ENCODE data around the gene ZNF85. TPM values are rescaled to one million over a fixed set of nuclear protein-coding genes. Genes with fewer than 3 reads are reported as not detected.
A peak's percentile ranks its signal among the peaks of the same experiment; 100 is the strongest.
"Not testable (repeated sequence)": the region's sequence is repeated elsewhere in the genome, so short reads cannot be mapped to it uniquely, and the experiment has no call there.

ZNF85 gene
- total RNA-seq, 2 experiments from 2014 or later = 15.4 to 18.5 TPM

GRCh38 chr19:20992788-20993187 is 69.7 kb downstream of the ZNF85 start:
- H3K9me3 Mint-ChIP-seq = peaks cover 22% of the 10 kb centered on the region
- DNase-seq; H3K27ac Mint-ChIP-seq; CTCF ChIA-PET; H3K27me3 Mint-ChIP-seq; POLR2A ChIA-PET; H3K4me1 Mint-ChIP-seq (ENCODE audit: low read depth); H3K4me3 Mint-ChIP-seq; H3K36me3 Mint-ChIP-seq: not testable (repeated sequence)
- intact Hi-C loops (cut with micrococcal nuclease) = loop anchor here (10.0 kb wide), 1 partner anchor 482 kb away; no protein-coding TSS in a partner anchor

- CTCF ChIA-PET = interaction anchor here (0.6 to 1.5 kb wide), 5 partner anchors 21 to 753 kb away, joined by 3 to 6 read pairs (median 5); partner anchors contain the start of genes ZNF430, ZNF431 and ZNF714
- Mint-ChIP-seq H3K4me3 (peak overlapping the region; percentile 97), H3K36me3 (peaks cover 5% of the 10 kb centered on the region), H3K9me3 (no peaks in the 10 kb centered on the region), H3K4me1 (ENCODE audit: low read depth) (peaks cover 9% of the 10 kb centered on the region), H3K27me3 (no peaks in the 10 kb centered on the region), H3K27ac (peak overlapping the region; percentile 84)
- POLR2A ChIA-PET = interaction anchor here (0.6 to 2.0 kb wide), 11 partner anchors 21 to 434 kb away, joined by 3 to 15 read pairs (median 4); partner anchors contain the start of genes ZNF430, ZNF431, ZNF708 and ZNF714
- intact Hi-C loops (cut with micrococcal nuclease) = loop anchor here (2.0 to 10.0 kb wide), 3 partner anchors 21 to 475 kb away; partner anchors contain the start of genes ZNF430 and ZNF85
- peak; percentile 95 for DNase-seq
Observed at GRCh38 chr19:20999731-21000352, 76.8 kb downstream of the ZNF85 start.

Other genes starting within 250 kb of the ZNF85 start
- 1 to 10 TPM; 5.0 to 6.0 TPM for gene ZNF66, start 146.9 kb upstream of the ZNF85 start, total RNA-seq
- gene ZNF430, start 97.4 kb downstream of the ZNF85 start, total RNA-seq = 10 to 100 TPM; 18.9 to 20.9 TPM
- 10 to 100 TPM; 17.9 to 18.0 TPM for gene ZNF714, start 159.0 kb downstream of the ZNF85 start, total RNA-seq
- 10 to 100 TPM; 16.9 to 17.1 TPM for gene ZNF431, start 218.8 kb downstream of the ZNF85 start, total RNA-seq

Data from activated CD4-positive, alpha-beta memory T cell treated with anti-CD3 and anti-CD28 coated beads for 36 hours (primary cell).